Ramos (cell line): ENCODE data around the gene NR5A2.

Source experiments
- in situ Hi-C: fragments of 300-500 bp; cut with MboI; formaldehyde crosslinking; loops from one replicate; pipeline ENCODE4 v1.14.3; 2022; ENCODE audit warnings: low sequenced_read_pairs; ENCODE audit not compliant: unreplicated experiment

NR5A2 gene

DNA sequence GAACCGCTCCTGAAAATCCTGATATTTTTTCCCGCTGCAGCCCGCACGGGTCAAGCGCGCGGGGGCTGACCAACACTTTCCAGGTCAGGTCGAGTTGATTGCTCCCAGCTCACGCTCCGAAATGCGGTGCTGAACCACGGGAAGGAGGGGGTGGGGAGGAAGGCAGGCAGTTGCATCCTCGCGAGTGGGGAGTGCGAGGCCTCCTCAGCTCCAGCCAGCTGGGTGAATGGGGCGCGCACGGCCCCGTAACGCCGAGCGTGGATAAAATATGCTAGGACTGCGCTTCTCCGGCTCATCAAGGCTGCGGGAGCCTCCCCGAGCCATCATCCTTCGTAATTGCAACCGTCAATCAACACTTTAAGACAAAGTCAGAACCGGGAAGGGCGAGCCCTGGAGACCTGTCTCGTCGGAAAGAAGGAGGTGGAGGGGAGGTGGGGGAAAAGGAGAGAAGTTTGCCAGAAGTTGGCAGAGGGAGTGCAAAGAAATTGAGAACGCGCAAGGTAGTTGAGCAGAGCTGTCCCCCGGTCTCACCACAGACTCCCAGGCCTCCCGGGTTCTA, 8.0 kb downstream of the NR5A2 start:
- in situ Hi-C loops, result no loop called here

DNA sequence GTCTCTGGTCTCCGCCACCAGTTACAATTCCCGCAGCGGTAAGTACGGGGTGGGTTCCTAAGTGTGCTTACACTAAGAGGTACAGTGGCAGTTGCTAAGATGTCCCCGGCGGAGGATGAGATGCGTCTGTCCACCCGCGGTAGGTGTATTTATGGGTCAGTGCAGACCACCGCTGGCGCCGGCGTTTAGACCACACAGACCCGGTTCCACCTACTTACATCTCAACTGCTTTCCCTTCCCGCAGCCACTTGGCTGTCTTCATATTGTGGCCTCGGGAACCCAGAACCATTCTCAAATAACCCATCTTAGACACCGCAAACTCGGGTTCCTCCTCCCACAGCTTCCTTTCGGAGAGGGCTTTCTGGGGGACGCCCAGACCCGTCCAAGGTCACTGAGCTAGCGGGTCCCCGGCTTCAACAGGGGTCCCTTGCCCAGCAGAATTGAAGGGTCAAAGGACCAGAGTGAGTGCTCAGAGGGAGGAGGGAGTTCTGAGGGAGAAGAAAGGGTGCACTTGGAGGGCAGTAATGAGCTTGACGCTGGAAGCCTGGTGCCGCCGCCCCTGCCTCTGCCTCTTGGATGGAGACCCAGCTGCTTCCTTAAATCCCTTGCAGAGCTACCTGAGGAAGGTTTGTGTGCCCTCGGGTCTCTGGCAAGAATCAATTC, 8.6 kb downstream of the NR5A2 start:
- in situ Hi-C loops, result no loop called here

DNA sequence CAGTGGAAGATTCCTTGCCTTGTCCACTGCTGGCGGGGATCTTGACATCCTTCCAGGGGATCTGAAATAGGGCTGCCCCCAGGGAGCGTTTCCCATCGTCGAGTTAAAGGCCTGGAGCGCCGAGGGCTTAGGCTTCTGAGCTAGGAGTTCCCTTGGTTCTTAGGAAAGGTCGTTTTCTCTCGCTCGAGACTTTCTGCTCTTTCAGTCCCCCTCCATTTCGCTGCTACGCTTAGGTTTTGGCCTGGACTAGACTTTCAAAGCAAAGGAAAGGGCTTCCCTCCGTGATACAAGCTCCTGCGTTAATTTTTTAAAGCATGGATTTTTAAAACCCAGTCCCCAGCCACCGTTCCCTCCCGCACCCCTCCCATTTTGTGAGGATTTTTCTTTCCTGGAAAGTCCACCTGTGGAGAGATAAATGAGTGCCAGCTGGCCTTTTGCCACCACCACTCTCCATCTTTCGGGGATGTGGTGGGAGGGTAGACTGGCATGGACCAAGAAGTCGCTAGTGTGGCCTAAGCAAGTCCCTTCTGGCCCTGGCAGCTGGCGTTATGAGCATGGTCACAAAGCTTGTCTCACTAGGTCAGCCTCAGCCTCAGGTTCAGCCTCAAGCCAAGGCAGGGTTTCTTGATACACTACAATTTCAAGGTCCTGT, 9.2 kb downstream of the NR5A2 start:
- in situ Hi-C loops, result no loop called here

DNA sequence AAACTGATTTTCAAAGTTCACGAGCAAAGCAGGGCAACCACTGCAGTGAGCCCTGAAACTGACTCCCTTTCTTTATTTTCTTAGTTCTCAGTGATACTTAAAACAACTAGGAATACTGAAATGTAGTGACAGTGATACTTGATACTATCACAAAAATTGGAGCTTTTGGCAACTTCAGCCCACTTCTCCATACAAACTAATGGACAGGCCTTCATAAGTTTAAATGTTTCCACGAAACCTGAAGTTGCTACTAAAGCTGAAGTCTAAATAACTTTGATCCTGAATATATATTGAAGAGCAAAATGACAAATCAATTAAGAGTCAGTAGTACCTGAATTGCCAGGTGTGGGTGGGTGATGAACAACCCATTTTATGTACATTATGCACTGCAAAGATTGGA, 10.0 kb downstream of the NR5A2 start:
- in situ Hi-C loops, result no loop called here

DNA sequence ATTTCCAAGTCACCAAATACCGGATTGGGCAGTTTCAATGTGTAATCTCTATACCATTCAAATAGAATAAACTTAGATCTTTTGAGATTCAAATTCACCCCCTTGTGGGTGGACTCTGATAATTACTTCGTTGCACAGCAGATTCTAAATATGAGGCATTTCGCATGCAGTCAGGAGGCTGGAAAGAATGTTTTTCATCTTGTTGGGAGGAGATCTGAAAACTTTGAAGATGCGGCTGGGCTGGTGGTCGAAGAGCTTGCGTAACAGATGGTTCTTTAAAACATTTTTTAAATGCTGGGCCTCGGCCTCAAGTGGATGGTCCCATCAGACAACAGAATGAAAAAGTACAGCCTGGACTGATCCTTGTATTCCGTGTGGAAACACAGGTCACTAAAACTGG, 10.4 kb downstream of the NR5A2 start:
- in situ Hi-C loops, result no loop called here

DNA sequence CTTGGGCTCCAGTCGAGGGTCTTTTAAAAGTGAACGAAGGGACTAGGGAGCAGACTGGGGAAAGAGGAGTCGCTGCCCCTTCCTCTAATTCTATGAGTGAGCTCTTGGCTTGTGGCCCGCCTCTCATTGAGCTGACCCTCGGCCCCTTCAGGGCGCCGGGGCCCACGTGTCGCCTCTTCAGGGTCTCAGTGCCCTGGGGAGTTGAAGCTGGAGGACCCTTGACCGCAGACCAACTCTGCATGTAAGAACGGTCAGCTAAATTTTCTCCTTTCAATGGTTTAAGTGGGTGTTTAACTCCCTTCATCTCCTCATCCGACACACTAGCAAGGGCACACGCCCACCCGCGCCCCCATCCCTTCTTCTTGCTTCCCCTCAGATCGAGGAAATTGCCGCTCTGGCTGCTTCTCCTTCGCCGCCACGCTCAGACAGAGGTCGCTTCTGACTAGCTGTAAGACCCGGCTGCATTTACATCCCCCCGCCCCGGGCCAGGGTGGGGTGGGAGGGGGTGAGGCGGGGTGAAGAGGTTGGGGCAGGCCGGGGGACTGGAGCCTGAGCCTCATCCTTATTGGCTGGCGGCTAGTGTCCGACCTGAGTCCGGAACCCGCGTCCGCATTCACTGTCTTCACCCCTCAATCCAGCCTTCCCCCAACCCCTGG, 10.9 kb downstream of the NR5A2 start:
- in situ Hi-C loops, result no loop called here

DNA sequence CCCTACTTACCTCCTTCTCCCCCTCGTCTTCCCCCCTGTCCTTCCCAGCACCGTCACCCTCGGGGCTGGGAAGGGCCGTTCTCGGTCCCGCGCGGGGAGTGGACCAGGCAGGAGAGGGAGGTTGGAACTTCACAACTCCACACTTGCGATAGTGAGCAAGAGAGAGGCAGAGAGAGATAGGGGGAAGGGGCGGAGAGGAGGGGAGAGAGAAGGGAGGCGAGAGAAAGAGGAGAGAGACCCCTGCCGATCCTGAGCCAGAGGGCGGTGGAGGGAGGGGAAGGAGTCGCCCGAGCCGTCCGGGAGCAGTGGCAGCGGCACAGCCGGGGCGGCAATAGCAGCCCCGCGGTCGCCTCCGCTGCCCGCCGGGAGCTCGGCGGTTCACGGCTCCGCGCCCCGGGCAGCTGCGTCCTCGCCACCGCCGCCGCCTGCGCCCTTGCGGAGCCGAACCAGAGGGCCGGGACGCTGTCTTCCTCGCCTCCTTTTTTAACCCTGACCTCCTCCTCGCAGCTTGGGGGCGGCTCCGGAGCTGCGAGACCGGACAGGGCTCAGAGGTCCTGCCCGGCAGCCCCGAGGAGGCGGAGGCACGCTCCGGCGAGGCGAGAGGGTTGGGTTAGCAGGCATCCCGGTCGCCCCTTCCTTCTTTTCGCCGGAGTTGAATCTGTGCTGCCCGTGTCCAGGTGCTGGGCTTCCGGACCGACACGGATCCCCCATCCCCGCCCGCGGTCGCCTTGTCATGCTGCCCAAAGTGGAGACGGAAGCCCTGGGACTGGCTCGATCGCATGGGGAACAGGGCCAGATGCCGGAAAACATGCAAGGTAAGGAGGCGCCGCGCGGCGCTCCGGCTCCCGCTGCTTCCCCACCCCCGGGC, 11.7 kb downstream of the NR5A2 start:
- in situ Hi-C loops, result no loop called here

DNA sequence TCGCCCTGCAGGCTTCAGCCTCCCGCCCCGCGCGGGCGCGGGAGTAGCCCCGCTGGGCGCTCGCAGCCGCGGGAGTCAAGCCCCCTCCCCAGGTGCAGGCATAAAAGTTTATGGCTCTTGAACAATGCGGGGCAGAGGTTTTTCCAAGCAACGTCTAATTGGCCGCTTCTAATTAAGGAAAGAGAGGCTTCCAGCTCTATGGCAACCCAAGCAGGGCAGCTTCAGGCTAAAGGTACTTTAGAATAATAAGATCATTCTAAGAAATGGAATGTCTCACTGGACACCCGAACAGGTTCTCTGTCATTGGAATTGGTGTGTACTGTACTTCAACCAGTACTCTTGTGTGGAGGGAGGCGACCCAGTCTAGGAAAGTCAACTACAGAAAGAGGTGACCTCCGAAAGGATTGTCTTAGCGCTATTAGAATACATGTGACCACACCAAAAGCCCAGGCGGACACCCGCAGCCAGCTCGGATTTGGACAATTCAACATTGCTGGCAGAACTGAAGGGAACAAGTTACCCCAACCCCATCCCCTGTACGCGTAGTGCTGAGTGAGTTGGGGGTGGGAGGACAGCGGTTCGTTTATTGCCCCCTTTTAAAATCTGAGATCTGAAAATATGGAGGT, 12.5 kb downstream of the NR5A2 start:
- in situ Hi-C loops, result no loop called here

DNA sequence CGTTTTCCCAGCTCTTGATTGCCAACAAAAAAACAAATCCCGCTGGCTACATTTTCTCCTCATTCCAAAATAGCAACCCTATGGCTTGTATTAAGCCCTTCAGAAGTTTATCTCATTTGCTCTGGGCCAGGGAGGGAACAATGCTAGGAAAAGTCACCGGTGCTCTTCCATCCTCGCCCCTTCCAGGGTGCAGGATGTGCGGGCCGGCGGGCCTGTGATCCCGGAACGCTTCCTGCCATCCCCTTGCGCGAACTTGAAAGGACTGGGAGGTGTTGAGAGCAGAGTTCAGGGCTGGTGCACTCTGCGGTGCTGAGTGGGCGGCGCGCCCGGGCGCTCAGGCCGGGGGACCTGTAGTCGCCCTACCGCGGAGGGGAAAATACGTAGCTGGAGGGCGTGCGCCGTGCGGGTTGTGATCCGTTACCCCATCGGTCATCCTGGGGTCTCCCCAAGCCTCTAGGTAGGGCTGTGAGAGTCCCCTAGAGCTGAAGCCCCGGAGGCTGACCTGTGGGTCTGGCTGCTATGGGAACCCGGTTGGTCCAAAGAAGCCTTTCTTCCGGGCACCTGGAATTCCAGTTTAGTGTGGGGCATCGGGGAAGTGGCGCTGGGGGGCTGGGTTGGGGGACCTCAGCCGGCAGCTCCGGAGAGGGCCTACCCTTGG, 13.1 kb downstream of the NR5A2 start:
- in situ Hi-C loops, result no loop called here

DNA sequence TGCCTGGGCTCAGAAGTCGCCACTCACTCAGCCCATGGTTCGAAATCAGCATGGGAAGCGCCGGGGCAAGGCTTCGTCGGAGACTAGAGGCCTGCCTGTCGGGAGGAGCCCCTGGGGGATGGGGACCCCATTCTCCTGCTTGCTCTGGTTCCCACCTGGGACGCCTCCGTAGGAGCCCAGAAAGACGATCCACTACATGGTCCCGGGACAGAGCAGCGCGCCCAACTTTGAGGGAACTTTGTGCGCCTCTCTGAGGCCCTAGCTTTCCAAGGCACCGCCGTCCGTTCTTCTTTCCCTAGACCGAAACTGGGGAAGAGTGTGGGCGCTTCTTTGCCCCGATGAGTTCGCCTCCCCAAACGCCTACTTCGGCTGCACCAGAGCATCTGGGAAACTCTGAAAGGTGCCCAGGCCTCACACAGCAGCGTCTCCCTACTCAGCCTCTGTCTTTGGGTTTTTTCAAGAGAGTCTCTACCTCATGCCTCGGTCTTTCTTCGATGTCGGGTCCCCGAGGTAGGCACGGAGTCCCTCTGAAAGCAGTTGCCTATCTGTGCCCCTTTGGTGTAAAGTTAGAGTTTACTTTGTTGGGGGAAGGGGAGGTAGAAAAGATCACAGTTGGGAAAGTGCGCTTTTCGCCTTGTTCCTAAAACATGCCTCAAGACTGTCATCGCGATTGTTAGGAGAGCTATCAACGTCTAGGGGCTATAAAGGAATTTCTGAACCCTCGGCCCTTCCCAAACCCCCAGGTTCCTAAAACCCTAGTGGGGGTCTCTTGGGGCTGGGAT, 14.0 kb downstream of the NR5A2 start:
- in situ Hi-C loops, result no loop called here

DNA sequence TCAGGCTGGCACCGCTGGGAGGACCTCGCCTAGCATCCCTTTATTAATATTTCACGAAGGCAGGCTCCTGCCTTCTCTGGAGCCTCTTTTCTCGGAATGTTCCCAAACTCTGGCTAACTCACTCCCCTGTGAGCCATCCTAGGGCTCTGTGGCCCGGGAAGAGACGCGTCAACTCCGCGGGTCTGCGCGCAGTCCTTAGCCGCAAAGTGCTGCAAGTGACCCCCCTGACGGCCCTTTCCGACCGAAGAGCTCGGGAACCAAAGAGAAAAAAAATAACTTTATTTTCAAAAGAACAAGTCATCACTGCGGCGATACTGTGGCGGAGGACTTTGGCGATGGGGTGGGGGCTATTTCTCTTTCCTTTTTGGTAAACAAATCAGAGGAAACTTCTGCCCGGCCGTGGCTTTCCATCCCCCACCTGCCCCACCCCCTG, 14.6 kb downstream of the NR5A2 start:
- in situ Hi-C loops, result no loop called here

DNA sequence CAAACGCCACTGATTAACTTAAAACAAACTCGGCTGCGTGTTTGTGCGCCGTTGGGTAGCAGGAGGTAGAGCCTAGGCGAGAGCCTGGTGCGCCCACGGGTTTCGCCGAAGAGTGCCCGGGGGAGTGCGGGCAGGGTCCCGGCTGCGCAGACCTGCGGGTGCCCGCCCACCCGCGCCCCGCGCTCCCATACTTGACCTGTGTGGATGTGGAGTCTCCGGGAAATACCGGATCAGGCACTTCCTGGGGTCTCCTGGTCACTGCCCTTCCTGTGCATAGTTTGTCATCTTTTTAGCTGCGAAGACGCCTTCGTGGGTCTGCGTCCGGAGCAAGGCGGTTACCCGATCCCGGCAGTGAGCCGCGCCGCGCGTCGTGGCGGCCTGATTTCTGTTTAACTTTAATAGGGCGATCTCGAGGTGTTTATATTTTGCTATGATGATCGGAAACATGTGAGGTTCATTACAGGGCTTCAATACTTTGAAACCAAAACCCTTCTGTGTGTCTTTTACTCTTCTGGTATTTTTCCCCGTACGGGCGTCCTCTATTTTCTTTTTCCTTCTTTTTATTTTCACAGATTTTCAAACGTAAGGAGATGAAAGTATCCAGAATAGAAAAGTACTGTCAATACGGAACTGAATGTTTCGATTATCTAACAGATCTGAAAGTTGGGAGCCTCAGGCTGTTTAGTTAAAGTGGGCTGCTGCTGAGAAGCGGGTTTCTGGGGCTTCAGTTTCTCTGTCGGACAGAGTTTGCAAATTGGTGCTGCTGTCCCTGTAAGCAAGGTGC, 15.2 kb downstream of the NR5A2 start:
- in situ Hi-C loops, result no loop called here

DNA sequence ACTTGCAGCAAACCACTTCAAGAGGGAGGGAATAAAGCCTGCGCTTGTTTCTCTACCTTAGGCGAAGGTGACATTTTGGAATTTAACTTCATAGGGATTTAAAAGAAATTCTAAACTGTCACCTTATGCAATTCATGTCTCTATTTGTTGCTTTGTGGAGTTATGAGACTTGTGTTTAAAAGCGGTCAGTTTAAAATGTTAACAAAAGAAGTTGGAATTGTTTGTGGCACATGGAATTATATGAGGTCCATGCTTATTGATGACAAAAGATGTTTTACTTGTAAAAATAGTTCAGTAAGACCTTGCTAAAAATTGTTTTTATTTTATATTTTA, 15.8 kb downstream of the NR5A2 start:
- in situ Hi-C loops, result no loop called here

DNA sequence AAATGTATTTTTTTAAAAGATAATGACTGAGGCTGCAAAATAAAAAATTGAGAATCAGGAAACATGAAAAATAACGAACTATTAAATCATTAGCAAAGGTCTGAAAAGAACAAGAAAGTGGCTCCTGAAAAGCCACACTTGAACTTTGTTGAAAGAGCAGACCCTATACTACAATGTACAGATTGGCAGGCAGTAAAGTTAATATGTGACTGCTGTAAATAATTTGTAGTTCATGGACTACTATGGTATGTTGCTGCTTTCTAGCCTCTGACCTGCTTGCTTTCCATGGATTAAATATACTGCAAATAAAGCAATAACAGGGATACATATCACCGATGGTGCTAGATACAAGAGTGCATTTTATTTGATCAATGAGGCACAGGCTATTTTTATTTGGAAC, 18.6 kb downstream of the NR5A2 start:
- in situ Hi-C loops, result no loop called here

DNA sequence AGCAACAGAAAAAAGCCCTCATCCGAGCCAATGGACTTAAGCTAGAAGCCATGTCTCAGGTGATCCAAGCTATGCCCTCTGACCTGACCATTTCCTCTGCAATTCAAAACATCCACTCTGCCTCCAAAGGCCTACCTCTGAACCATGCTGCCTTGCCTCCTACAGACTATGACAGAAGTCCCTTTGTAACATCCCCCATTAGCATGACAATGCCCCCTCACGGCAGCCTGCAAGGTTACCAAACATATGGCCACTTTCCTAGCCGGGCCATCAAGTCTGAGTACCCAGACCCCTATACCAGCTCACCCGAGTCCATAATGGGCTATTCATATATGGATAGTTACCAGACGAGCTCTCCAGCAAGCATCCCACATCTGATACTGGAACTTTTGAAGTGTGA, 20.7 kb downstream of the NR5A2 start:
- in situ Hi-C loops, result no loop called here

DNA sequence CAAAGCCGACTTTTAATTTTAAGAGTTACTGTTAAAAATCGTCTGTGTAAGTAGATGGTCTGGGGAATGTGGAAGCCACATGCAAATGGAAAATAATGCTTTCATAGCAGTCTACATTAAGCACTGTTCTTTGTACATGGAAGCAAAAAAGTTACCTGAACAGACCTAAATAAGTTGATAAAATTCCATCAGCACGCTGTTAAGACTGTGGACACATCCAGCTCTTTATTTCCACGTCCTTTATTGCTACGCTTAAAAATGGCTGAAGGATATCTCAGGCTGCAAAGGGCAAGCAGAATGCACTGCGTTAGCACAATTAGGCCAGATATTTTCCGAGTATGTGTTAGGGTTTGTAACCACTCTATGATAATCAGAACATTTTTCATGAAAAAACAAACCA, 22.3 kb downstream of the NR5A2 start:
- in situ Hi-C loops, result no loop called here

DNA sequence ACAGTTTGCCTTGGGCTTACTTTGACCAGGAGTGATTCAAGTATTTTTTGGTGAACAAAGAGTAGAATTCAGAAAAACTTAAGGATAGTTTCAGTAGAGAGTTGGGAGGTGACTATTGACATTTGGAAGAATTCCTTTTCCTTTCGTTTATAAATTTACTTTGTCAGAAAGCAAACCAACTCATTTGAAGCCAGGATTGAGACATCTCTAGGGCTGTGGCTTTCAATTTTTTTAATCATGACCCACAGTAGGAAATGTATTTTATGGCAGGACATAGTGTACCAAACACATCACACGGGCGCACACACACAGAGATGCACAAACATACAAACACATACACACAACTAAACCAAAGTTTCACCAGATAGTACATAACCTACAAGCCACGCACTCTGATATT, 24.1 kb downstream of the NR5A2 start:
- in situ Hi-C loops, result no loop called here

DNA sequence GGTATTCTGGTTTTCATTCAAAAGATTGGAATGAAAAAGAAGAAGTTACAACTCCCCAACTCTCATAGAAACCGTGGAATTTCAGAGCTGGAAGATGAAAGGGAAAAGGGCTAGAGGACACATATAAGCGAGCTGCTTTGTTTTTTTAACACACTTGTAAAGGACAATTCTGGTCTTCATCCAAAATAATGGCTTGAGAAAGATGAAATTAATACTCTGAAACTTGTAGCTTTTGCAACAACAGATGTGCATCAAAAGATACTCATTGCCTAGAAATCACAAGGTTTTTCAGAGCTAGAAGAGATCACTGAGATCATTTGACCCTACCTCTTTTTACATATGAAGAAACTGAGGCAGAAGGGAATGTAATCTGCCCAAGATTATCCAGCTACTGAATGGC, 25.6 kb downstream of the NR5A2 start:
- in situ Hi-C loops, result no loop called here
